NCI-H1092 treated with DMSO at 0.1 percent for 48 hours (cell line): ENCODE results near the gene PAPLN.

ENCODE experiments used
- DNase-seq: peaks from one replicate; lab custom pipeline; 2025; lab: John Stamatoyannopoulos, UW

The PAPLN gene

GRCh38 chr14:73230051-73230450 is 7.3 kb upstream of the PAPLN start:
- DNase-seq: no peak

GRCh38 chr14:73231981-73232851 is 5.1 kb upstream of the PAPLN start:
- no peak for DNase-seq

DNA sequence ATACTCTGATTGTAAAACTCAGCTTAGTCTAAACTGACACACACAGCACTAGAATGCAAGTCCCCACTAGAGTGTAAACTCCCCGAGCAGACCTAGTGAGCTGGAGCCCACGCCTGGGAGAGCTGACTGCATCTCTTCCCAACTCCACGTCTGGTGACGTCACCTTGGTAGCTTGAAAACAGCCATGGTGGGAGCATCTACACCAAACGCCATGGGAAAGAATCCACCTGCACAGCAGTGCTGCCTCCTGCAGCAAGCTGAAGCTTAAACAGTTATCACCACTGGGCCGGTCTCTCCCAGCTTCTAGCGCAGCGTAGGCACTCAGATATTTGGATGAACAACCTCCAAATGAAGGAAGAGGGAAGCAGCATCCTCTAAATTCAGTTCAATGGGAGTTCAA is 4.3 kb upstream of the PAPLN start:
- no peak for DNase-seq

DNA sequence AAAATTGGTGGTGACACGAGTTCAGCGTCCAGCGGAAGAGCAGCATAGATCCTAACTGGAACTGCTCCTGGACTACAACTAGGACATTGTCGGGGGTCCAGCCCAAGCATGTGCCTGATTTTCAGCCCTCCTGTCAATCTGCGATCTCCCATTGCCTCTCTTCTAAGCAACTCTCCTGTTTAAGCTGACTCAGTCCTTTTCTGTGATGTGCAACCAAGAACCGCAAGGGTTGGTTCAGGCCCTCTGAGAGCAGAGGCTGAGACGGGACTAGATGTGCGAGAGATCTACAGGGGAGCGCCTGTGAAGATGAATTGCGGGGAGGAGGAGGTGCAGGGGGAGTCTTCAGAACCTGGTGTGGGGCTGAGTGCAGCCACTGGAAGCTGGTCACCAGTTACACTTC is 3.7 kb upstream of the PAPLN start:
- no peak for DNase-seq

DNA sequence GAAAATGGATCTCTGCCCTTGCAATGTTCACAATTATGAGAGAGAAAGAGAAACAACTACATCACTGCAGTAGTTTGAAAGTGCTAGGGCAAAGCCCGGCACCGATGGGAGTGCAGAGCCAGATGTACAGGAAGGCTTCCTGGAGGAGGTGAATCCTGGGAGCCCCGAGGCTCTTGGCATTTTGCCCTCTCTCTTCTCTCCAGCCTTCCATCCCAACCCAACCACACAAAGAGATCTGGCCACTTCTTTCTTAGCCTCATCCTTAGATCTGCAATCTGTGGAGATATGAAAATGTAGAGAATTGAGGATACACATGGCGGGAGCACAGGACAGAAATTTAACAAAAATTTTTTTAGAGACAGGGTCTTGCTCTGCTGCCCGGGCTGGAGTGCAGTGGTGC is 3.3 kb upstream of the PAPLN start:
- no peak for DNase-seq

DNA sequence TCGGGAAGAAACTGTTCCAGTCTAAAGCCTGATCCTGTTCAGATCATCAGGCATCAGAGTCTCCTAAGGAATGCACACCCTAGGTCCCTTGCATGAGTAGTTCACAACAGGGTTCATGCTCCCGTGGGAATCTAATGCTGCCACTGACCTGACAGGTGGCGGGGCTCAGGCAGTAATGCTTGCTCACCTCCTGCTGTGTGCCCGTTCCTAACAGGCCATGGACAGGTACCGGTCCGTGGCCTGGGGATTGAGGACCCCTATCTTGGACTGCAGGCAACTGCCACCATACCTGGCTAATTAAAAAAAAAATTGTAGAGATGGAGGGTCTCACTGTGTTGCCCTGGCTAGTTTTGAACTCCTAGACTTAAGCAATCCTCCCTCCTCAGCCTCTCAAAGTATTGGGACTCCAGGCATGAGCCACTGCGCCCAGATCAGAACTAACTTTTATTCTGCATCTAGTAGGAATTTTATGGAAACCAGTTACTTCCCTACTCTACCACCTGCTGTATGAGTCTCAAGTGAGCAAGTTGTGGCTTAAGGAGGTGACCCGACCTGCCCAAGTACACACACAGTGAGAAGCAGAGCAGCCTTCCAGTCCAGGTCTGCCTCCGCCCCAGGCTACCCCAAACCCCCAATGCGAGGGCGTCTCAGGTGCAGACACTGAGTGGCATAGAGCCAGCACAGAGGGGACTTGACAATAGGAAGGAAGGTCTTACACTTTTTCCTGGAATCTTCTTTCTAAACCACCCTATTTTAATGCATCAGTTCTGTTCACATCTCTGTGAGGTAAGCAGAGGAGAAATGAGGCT is 2.5 kb upstream of the PAPLN start:
- no peak for DNase-seq

- DNase-seq: no peak
Observed at GRCh38 chr14:73235531-73236155, 1.7 kb upstream of the PAPLN start.

DNA sequence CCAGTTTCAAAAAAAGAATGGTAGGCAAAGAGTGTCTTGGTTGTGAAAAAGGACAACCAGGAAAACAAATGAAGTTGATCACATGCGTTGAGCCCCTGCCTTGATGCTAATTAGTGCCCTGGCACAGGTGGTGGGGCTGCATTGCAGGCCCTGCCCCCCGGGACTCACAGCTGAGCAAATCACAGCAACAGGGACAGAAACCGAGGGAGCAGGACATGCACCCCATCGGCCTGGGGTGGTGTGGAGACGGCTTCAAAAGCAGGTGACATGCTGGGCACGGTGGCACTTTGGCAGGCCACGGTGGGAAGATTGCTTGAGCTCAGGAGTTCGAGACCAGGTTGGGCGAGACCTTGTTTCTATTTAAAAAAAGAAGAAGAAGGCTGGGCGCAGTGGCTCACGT is 1.1 kb upstream of the PAPLN start:
- no peak for DNase-seq

DNA sequence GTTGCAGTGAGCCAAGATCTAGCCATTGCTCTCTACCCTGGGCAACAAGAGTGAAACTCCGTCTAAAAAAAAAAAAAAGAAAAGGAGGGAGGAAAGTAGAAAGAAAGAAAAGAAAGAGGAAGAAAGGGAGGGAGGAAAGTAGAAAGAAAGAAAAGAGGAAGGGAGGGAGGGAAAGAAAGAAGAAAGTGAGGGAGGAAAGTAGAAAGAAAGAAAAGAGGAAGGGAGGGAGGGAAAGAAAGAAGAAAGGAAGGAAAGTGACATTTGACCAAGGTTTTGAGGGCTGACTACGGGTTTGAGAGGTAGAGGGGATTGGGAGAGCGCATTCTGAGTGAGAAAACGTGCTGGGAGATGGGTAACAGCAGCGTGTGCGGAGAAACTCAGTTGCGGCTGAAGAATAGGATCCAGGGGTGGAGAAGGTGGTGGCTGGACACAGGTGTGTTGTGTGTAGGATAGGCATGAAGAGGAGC is 521 bp upstream of the PAPLN start:
- DNase-seq: no peak

DNA sequence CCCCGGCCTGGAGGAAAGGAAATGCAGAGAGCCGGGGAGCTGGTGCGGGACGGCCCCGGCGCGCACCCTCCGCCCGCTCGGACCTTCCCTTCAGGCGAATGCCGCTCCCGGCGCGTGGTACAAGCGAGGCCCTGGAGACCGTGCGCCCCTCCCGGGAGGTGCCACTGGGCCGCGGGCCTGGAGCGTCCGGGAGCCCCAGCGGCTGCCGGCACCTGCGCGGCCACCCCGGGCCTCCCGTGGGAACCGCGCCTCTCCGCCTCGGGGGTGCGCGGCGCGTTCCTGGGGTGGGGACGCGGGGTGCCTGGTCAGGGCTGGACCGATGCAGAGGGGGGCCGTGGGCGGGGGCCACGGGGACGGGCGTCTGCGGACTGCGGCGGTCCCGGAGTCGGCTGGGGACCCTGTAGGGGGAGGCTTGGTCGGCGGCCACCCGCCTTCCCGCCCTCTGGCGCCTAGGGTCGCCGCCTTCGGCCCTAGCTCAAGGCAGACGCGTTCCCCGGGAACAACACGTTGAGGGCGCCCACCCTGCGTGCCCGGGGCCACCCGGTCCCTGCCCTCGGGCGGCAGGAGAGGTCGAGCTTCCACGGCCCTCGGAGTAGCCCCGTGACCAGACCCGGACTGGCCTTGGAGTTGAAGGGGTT is 599 bp downstream of the PAPLN start:
- DNase-seq: no peak

- DNase-seq: no peak
Observed at GRCh38 chr14:73238424-73238852, 1.1 kb downstream of the PAPLN start.

DNA sequence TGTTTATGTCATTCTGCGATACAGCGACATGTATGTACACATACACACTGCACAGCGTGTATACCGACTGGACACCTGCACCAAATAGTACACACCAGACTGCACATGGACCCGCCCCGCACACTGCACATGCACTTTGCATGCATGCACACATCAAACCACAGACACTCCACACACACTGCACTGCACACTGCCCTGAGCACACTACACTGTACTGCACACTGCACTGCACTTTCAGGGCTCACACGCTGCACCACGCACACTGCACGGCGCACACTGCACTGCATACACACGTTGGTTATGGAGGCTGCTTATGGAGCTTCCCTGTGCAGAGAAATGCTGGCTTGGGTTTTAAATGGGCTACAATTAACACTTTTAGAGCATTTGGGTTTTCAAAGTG is 1.6 kb downstream of the PAPLN start:
- DNase-seq: no peak

GRCh38 chr14:73239393-73240241 is 2.3 kb downstream of the PAPLN start:
- no peak for DNase-seq

GRCh38 chr14:73240816-73241480 is 3.6 kb downstream of the PAPLN start:
- DNase-seq: no peak

DNA sequence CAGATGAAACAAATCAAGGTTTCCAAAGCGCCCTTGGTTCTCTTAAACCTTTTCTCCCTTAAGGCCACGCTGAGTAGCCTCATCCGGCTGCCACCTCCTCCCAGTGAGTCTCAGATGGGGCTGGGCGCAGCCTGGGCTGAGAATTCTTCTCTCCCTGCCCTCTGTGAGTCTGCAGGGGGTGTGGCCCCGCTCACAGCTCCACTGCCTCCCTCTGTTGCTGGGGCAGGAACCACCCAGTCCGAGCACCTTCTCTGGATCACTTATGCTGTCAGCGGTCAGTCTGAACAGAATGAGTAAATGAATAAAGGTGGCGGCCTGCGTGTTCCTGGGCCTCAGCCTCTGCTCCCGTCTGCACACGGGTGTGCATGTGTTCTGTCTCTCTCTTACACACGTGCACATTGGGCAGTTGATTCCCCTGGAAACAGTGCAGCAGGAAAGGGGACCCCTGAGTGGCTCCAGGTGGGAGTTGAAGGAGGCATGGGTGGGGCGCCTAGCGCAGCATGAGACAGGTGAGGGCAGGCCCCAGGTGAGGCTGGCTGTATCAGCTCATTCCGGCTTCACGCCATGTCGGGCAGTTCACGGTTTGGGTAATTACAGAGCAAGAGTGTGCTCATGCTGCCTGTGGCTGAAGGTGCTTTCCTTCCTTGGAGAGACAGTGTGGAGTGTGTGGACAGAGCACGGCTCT is 4.3 kb downstream of the PAPLN start:
- no peak for DNase-seq

DNA sequence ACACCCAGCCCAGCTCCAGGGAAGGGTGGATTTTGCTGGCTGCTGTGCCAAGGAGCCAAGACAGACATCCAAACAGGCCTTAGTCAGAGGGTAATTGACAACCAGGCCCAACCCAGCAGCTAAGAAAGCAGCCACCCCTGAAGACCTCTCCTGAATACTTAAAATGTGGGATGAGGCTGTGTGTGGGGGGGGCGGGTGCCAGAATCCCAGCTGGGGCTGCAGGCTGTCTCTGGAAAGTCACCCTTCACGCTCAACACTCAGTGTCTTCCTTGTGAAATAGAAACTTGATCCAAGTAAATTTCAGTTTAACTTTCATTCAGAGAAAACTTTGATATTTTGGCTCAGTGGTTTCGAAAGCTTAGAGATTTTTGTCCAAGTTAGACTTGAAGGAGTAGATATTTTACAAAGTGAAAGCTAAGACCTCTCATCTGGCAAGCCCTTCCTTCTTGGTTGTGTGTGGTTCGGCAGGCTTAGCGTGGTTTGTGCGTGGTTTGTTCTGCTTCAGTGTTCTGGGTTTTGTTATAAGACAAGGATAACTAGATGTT is 5.1 kb downstream of the PAPLN start:
- DNase-seq: no peak

DNA sequence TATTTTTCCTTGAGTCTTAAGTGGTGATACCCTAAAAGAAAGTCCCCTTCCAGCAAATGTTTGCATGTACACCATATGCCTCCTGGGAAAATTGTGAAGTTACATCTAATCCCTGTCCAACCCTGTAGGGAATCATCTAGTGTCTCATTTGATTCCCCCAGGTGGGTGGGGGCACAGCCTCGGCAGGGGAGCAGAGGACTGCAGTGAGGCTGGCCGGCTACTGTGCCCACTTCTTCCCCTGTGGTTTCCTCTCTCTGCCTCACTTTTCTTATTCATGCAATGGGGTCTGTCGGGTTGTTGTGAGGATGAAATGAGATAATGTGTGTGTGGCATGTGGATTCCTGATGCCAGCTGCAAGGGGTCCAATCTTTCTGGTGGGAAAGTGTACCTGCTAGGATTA is 6.0 kb downstream of the PAPLN start:
- no peak for DNase-seq

DNA sequence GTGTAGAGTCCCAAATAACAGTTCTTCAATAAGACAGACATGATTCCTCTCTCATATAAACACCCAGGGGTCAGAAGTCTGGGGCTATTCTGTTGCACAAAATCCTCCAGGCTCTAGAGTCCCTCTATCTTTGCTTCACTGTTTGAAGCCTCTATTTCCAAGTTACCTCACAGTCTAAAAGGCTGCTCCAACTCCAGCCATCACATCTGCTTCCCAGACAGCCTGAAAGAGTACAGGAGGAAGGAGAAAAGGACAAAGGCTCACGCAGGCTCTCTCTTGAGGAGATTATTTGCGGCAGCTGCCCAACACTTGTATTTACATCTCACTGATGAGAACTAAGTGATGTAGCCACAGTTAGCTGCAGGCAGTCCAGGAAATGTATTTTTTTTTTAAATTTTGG is 6.4 kb downstream of the PAPLN start:
- DNase-seq: no peak

DNA sequence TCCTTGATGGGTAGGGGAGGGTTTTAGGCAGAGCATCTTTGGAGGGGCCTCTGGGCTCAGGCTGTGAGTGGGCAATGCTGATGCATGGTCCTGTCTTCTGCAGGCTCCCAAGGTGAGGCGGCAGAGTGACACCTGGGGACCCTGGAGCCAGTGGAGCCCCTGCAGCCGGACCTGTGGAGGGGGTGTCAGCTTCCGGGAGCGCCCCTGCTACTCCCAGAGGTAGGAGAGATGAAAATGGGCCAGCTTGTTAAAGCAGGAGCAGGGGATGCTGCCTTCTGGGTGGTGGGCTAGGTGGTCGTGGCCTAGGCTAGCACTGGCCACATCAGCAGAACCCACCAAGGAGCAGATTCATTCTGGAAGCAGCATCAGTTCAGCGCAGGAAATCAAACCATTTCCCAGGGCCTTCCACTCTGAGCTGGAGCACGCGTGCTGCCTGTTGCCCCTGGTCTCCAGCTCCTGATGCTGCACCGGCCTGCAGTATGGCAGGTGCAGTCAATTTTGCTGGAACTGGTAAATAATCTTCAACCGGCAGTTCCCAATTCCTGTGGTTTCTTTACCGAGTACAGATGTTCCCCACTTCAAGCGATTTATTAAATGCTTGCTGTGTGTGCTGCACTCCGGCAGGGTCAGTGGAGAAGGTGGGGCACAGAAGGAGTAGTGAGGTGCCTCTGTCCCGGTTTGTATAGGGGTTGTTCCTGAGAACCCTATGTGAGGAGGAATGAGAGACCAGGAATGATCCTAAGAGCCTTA is 7.4 kb downstream of the PAPLN start:
- DNase-seq: no peak
